ENCODE results near the gene PPM1K. TPM values are rescaled to one million over a fixed set of nuclear protein-coding genes. Genes with fewer than 3 reads are reported as not detected.

Gene PPM1K
- total RNA-seq (2014; rRNA removed) (3.0 and 5.7 TPM in 2 replicates), Bru-seq, nascent RNA (percentile 59 among the genes with signal in this experiment), BruChase-seq, experiment 1, labeled RNA remaining after a 6-hour chase (percentile 69 among the genes with signal in this experiment), BruChase-seq, experiment 2, labeled RNA remaining after a 2-hour chase (percentile 70 among the genes with signal in this experiment)
- long read RNA-seq, full-length matches to known transcripts, result 13 of 22 reads
- long read RNA-seq, partial matches to known transcripts, result 5 of 22 reads
- long read RNA-seq, other reads (novel, unspliced or antisense), result 4 of 22 reads

DNA sequence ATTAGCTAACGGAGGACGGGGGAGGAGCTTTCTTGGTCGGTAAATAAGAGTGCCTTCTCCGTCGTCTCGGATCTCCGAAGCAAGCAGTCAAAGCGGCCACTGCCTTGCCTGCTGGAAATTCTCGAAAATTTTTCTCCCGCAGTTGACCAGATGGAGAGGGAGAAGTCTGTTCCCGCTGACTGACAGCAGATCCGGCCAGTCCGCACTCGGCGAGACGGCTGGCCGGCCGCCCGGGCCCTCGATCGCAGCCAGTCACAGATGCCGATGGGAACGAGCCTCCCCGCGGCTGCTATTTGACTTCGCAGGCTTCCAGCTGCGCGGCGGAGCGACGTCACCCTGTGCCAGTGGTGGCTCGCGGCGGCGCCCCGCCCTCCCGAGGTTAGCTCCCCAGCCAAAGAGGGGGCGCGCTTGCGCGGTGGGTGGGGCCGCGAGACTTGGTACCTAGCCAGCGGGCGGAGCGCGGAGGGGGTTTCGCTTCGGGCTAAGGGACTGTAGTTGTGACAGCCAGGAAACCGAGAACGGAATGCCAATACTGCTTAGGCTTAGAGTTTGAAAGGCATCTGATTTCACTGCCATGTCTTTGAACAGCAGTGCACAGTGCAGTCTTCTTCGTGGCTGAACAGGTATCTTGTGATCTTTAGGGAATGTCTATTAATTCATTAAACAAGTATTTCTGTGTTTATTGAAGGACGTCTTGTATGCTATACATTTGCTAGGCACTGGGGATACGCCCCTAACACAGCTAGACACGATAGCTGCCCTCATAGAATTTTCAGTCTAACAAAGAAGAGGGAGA is at the start of gene PPM1K:
PPM1K (minus strand) TSS at position 123 of the 796 bp plus-strand sequence. CDS start 5,978 bp downstream, outside the sequence.
- ATAC-seq (peak; percentile 91), DNase-seq (peak; percentile 96)
- TF ChIP-seq EZH2phosphoT487 (IDR thresholded peaks at IDR 0.05; ENCODE audit: borderline replicate concordance, low read length) (no peak), EZH2 (IDR thresholded peaks at IDR 0.05; ENCODE audit: low read length, unreplicated experiment) (no peak)
- peaks cover 21% of the 10 kb centered on the region for H3K4me1 ChIP-seq (ENCODE audit: insufficient read depth, low read length)
- H4K20me1 ChIP-seq (ENCODE audit: low read length), result no peaks in the 10 kb centered on the region
- H3K9me2 ChIP-seq (replicated peaks; ENCODE audit: low read length), result no peaks in the 10 kb centered on the region
- H3K27ac ChIP-seq (ENCODE audit: low read length), result peak within 1 kb of the TSS; percentile 68
- TSS peak; percentile 67 for BruUV-seq (replicated peaks)
- H3F3A ChIP-seq (ENCODE audit: low read length, unreplicated experiment), result no peaks in the 10 kb centered on the region
- peak within 1 kb of the TSS; percentile 96 for H2AFZ ChIP-seq (ENCODE audit: low read length)
- H3K4me3 ChIP-seq (ENCODE audit: low read length), result peak within 1 kb of the TSS; percentile 88
- no peaks in the 10 kb centered on the region for H3K36me3 ChIP-seq (ENCODE audit: low read depth, low read length)
- peaks cover 11% of the 10 kb centered on the region; the same call in 1 of the 2 replicates for H3K79me2 ChIP-seq (ENCODE audit: low read length)
- peak within 1 kb of the TSS; percentile 61 for H3K9ac ChIP-seq (ENCODE audit: low read length)
- H3K4me2 ChIP-seq (ENCODE audit: low read length), result peak within 1 kb of the TSS; percentile 90
- ChIA-PET CTCF (no interaction called here), POLR2A (ENCODE audit: unreplicated experiment) (no interaction called here)
- H3K9me3 ChIP-seq (ENCODE audit: low read length), result no peaks in the 10 kb centered on the region
- H3K27me3 ChIP-seq (ENCODE audit: low read length), result no peaks in the 10 kb centered on the region
- intact Hi-C loops (cut with micrococcal nuclease), result loop anchor here (1.0 to 5.0 kb wide), 5 partner anchors 34 to 230 kb away; no protein-coding TSS in a partner anchor

- TF ChIP-seq, protein P1, sequence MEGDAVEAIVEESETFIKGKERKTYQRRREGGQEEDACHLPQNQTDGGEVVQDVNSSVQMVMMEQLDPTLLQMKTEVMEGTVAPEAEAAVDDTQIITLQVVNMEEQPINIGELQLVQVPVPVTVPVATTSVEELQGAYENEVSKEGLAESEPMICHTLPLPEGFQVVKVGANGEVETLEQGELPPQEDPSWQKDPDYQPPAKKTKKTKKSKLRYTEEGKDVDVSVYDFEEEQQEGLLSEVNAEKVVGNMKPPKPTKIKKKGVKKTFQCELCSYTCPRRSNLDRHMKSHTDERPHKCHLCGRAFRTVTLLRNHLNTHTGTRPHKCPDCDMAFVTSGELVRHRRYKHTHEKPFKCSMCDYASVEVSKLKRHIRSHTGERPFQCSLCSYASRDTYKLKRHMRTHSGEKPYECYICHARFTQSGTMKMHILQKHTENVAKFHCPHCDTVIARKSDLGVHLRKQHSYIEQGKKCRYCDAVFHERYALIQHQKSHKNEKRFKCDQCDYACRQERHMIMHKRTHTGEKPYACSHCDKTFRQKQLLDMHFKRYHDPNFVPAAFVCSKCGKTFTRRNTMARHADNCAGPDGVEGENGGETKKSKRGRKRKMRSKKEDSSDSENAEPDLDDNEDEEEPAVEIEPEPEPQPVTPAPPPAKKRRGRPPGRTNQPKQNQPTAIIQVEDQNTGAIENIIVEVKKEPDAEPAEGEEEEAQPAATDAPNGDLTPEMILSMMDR (conservative IDR thresholded peaks at IDR 0.05; ENCODE audit: low read depth, low read length), result no peak
- TF ChIP-seq EZH2 (IDR thresholded peaks at IDR 0.05; ENCODE audit: low read length, unreplicated experiment), result no peak
- TF ChIP-seq EZH2phosphoT487 (IDR thresholded peaks at IDR 0.05; ENCODE audit: borderline replicate concordance, low read length), result no peak
- Histone ChIP-seq H3K27ac (ENCODE audit: low read length) (no peak overlapping the region), H3K9me3 (ENCODE audit: low read length) (no peaks in the 10 kb centered on the region), H3F3A (ENCODE audit: low read length, unreplicated experiment) (no peaks in the 10 kb centered on the region), H3K79me2 (ENCODE audit: low read length) (no peaks in the 10 kb centered on the region), H3K4me1 (ENCODE audit: insufficient read depth, low read length) (peaks cover 17% of the 10 kb centered on the region; the same call in 1 of the 2 replicates), H3K27me3 (ENCODE audit: low read length) (no peaks in the 10 kb centered on the region), H3K4me3 (ENCODE audit: low read length) (no peak overlapping the region), H3K36me3 (ENCODE audit: low read depth, low read length) (no peaks in the 10 kb centered on the region), H3K9ac (ENCODE audit: low read length) (no peak overlapping the region), H3K4me2 (ENCODE audit: low read length) (no peak overlapping the region), H2AFZ (ENCODE audit: low read length) (no peak overlapping the region), H3K9me2 (replicated peaks; ENCODE audit: low read length) (no peaks in the 10 kb centered on the region), H4K20me1 (ENCODE audit: low read length) (no peaks in the 10 kb centered on the region)
- POLR2A ChIA-PET (ENCODE audit: unreplicated experiment), result no interaction called here
- ATAC-seq (no peak), DNase-seq (no peak)
- CTCF ChIA-PET, result no interaction called here
- BruUV-seq (replicated peaks), result no TSS peak
- intact Hi-C loops (cut with micrococcal nuclease), result no loop called here
Observed at GRCh38 chr4:88333741-88334405, 49.5 kb upstream of the PPM1K start.

DNA sequence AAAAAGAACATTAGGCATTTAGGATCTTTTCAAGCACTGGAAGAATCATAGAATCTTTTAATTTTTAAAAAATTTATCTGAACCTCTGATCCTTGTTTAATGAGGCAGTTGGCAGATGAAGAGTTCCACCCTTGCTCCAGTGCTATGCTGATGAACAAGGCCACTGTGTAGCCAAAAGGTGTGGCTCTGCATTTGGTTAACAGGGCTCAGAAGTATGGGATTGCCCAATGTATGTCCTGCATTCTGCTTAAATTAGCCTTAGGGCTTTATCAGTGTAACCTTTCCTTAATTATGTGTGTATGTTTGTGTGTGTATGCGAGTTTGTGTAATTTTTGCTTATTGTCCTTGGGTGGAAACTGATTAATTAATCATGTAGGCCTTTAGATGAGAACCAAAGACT is 43.3 kb upstream of the PPM1K start:
- CTCF ChIA-PET, result no interaction called here

More for the DNA sequence above, 43.3 kb upstream of the PPM1K start:
- no peaks in the 10 kb centered on the region for H3K79me2 ChIP-seq (ENCODE audit: low read length)
- BruUV-seq (replicated peaks), result no TSS peak
- H3K9me2 ChIP-seq (replicated peaks; ENCODE audit: low read length), result no peaks in the 10 kb centered on the region
- TF ChIP-seq EZH2phosphoT487 (IDR thresholded peaks at IDR 0.05; ENCODE audit: borderline replicate concordance, low read length) (no peak), EZH2 (IDR thresholded peaks at IDR 0.05; ENCODE audit: low read length, unreplicated experiment) (no peak)
- TF ChIP-seq, protein P1 (conservative IDR thresholded peaks at IDR 0.05; ENCODE audit: low read depth, low read length), result no peak
- H3F3A ChIP-seq (ENCODE audit: low read length, unreplicated experiment), result no peaks in the 10 kb centered on the region
- intact Hi-C loops (cut with micrococcal nuclease), result no loop called here
- H3K9ac ChIP-seq (ENCODE audit: low read length), result no peak overlapping the region
- H3K36me3 ChIP-seq (ENCODE audit: low read depth, low read length), result no peaks in the 10 kb centered on the region
- H3K27ac ChIP-seq (ENCODE audit: low read length), result no peak overlapping the region
- no peak overlapping the region for H3K4me3 ChIP-seq (ENCODE audit: low read length)
- DNase-seq (peak; percentile 5), ATAC-seq (no peak)
- 0 out of 2 replicates have a peak, but pooled peaks cover 6% of the 10 kb centered on the region for H3K4me1 ChIP-seq (ENCODE audit: insufficient read depth, low read length)
- no peaks in the 10 kb centered on the region for H3K9me3 ChIP-seq (ENCODE audit: low read length)
- POLR2A ChIA-PET (ENCODE audit: unreplicated experiment), result no interaction called here
- no peak overlapping the region for H3K4me2 ChIP-seq (ENCODE audit: low read length)
- H3K27me3 ChIP-seq (ENCODE audit: low read length), result no peaks in the 10 kb centered on the region
- no peaks in the 10 kb centered on the region for H4K20me1 ChIP-seq (ENCODE audit: low read length)
- H2AFZ ChIP-seq (ENCODE audit: low read length), result no peak overlapping the region

Data from PC-3 (cell line).